ENCODE data around the gene SLC35B4.

SLC35B4 gene

DNA sequence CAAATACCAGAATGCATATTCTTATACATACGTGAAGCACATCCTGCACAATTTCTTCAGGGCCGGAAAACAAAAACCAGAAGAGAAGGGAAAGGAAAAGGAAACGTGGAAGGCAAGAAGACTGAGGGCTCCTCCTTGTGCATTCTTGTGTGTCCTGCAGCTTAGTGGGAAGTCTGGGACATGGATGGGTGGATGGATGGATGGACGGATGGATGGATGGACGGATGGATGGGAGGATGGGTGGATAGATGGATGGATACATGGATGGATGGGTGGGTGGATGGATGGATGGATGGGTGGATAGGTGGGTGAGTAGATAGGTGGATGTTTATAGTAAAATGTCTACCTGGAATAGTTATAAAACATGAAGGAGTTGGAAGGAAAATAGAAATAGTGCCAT, 30.8 kb upstream of the SLC35B4 start:
- no peak overlapping the region for H3K4me3 ChIP-seq (ENCODE audit: low read depth, low read length)
- DNase-seq (ENCODE audit: low read depth), result no peak
- TF ChIP-seq, protein P1, sequence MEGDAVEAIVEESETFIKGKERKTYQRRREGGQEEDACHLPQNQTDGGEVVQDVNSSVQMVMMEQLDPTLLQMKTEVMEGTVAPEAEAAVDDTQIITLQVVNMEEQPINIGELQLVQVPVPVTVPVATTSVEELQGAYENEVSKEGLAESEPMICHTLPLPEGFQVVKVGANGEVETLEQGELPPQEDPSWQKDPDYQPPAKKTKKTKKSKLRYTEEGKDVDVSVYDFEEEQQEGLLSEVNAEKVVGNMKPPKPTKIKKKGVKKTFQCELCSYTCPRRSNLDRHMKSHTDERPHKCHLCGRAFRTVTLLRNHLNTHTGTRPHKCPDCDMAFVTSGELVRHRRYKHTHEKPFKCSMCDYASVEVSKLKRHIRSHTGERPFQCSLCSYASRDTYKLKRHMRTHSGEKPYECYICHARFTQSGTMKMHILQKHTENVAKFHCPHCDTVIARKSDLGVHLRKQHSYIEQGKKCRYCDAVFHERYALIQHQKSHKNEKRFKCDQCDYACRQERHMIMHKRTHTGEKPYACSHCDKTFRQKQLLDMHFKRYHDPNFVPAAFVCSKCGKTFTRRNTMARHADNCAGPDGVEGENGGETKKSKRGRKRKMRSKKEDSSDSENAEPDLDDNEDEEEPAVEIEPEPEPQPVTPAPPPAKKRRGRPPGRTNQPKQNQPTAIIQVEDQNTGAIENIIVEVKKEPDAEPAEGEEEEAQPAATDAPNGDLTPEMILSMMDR (IDR thresholded peaks at IDR 0.05; ENCODE audit: low read depth, low read length, missing control alignments), result no peak

DNA sequence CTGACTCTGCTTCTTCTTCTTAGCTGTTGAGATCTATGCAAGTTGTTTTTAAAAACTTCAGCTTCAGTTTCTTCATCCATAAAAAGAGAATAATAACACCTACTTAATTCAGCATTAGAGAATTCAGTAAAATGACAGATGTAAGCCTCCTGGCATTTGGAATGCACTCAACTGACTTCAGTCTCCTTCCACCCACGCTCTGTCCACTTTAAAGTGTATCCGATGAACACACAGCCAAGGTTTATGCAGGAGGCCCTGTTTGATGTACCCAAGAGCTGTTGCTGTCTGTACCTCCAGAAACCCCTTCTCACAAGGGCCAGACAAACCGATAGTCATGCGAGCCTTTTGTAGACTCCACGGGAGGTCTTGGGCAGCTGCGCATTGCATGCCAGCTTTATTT, 27.1 kb upstream of the SLC35B4 start:
- DNase-seq (ENCODE audit: low read depth), result no peak
- H3K4me3 ChIP-seq (ENCODE audit: low read depth, low read length), result no peak overlapping the region
- TF ChIP-seq, protein P1 (IDR thresholded peaks at IDR 0.05; ENCODE audit: low read depth, low read length, missing control alignments), result no peak

DNA sequence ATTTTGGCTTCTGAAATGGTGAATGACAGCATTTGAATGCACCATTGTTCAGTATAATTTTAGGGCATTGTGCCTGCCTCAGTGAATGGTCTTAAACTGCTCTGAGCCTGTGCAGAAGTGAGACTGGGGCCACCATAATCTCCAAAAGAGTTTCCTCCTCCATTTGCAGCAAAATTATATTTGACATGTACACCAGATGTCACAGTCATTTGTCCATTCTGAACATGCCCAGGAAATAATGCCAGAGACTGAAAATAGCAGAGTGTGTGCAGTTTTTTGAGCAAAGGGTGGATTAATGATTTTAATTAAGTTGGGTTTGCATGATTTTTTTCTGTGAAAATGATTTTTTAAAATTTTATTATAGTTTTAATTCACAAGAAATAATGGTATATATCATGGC, 26.4 kb upstream of the SLC35B4 start:
- H3K4me3 ChIP-seq (ENCODE audit: low read depth, low read length), result no peak overlapping the region
- TF ChIP-seq, protein P1 (IDR thresholded peaks at IDR 0.05; ENCODE audit: low read depth, low read length, missing control alignments), result no peak
- DNase-seq (ENCODE audit: low read depth), result no peak

DNA sequence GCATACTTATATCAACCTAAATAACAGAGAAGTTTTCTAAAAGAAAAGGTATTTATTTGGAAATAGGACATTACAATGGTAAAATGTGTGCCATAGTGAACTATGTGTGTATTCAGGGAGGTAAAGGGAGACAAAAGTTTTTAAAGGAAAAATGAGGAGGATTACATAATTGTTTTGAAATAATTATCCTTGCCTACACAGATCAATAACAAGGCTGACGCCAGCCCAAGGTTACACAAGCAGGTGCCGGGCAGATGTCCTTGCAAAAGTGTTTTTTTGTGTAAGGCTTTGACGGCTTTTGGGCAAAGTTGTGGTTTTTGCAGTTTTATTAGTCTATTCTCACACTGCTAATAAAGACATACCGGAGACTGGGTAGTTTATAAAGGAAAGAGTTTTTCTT, 22.7 kb upstream of the SLC35B4 start:
- TF ChIP-seq, protein P1 (IDR thresholded peaks at IDR 0.05; ENCODE audit: low read depth, low read length, missing control alignments), result no peak
- DNase-seq (ENCODE audit: low read depth), result no peak
- no peak overlapping the region for H3K4me3 ChIP-seq (ENCODE audit: low read depth, low read length)

DNA sequence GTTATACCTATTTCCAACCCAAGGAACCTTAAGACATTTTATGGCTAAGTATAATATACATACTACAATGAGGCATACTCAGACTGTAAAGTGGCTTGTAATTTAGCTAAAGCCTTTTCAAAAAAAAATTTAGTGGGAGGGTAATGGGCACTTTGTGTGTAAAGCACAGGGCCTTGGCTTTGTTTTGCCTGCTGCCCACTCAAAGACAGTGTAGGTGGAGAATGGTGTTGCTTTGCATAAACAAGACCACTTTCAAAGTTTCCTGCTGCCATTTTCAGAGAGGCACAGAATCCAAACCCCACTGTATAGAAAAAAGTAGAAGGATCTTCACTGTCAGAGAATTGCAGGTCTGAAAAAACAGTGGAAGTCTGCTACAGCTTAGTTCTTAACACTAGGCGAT, 21.2 kb upstream of the SLC35B4 start:
- no peak for DNase-seq (ENCODE audit: low read depth)
- TF ChIP-seq, protein P1 (IDR thresholded peaks at IDR 0.05; ENCODE audit: low read depth, low read length, missing control alignments), result no peak
- H3K4me3 ChIP-seq (ENCODE audit: low read depth, low read length), result no peak overlapping the region

DNA sequence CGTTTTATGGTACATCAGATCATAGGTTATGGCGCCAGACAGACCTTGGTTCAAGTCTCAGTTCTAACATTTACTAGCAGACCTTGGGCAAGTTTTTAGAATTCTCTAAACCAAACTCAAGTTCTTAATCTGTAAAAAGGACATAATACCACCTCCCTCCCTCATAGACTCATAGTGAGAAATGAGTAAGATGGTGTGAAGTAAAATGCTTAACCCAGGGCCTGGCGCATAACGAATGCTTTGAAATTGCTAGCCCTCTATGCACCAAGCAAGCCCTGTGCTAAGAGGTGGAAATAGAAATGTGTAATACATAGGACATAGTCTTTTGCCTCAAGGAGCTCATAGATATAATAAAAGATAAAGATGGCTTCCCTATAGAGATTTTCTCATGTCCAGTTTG, 17.7 kb upstream of the SLC35B4 start:
- DNase-seq (ENCODE audit: low read depth), result no peak
- TF ChIP-seq, protein P1 (IDR thresholded peaks at IDR 0.05; ENCODE audit: low read depth, low read length, missing control alignments), result no peak

DNA sequence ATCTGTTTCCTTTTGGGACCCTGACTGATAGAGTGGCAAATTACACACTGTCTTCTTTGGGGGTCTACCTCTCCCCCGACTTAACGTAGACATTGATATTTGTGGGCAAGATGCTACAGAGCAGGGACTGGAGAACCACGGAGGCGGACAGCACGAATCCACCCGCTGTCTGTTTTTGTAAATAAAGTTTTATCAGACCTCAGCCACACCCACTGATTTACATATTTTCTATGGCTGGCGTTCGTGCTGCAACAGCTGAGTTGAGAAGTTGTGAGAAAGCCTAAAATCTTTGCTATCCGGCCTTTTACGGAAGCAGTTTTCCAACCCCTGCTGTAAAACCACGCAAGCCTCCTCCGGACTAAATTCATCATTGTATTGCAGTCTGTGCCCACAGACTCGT, 17.2 kb upstream of the SLC35B4 start:
- DNase-seq (ENCODE audit: low read depth), result no peak
- H3K4me3 ChIP-seq (ENCODE audit: low read depth, low read length), result no peak overlapping the region
- TF ChIP-seq, protein P1 (IDR thresholded peaks at IDR 0.05; ENCODE audit: low read depth, low read length, missing control alignments), result no peak

More for the DNA sequence above, 17.7 kb upstream of the SLC35B4 start:
- no peak overlapping the region for H3K4me3 ChIP-seq (ENCODE audit: low read depth, low read length)

Data from GM12864 (cell line).